ENCODE measurements around the gene PNISR.
"Not testable (repeated sequence)": the region's sequence is repeated elsewhere in the genome, so short reads cannot be mapped to it uniquely, and the experiment has no call there.

GRCh38 chr6:99459133-99459532, 34.0 kb upstream of the PNISR start:
- TF ChIP-seq CTCF, POLR2A, EP300 (IDR thresholded peaks at IDR 0.05): not testable (repeated sequence)

All from tibial nerve (tissue), 4 donors.